Head of caudate nucleus (tissue), 42 donors: Measurements from ENCODE around the gene STAT5A.
A peak's percentile ranks its signal among the peaks of the same experiment; 100 is the strongest.
"Not testable (repeated sequence)": the region's sequence is repeated elsewhere in the genome, so short reads cannot be mapped to it uniquely, and the experiment has no call there.

Experiments
- DNase-seq, 42 donors: peaks; one replicate each; pipeline versions ENCODE4 v3.0.0 to v3.0.0-alpha.2; 2020 to 2021; ENCODE audit warnings: mixed read lengths in 7 of 42
- intact Hi-C: fragments of 100-400 bp; cut with DNase I; formaldehyde crosslinking; loops from one replicate; pipeline ENCODE4 v1.15.0; 2022

The STAT5A gene

GRCh38 chr17:42281571-42282096, 6.7 kb upstream of the STAT5A start:
- DNase-seq, result peak in 6 of 42 donors; percentile 8 to 35 (median 22)
- intact Hi-C loops, result no loop called here

- peak in 4 of 42 donors; percentile 2 to 30 (median 20) for DNase-seq
- intact Hi-C loops, result no loop called here
These were observed 5.7 kb upstream of the STAT5A start for GRCh38 chr17:42282478-42283080.

GRCh38 chr17:42283241-42284023, 4.9 kb upstream of the STAT5A start:
- DNase-seq, result peak in 3 of 42 donors; percentile 18 to 32 (median 23)
- intact Hi-C loops, result no loop called here

- DNase-seq, result peak in 3 of 42 donors; percentile 7 to 15 (median 9)
- intact Hi-C loops, result no loop called here
These were observed 4.3 kb upstream of the STAT5A start for GRCh38 chr17:42284024-42284369.

- DNase-seq, result peak in 4 of 42 donors; percentile 17 to 34 (median 31)
- intact Hi-C loops, result no loop called here
These were observed 3.7 kb upstream of the STAT5A start for GRCh38 chr17:42284566-42284965.

- intact Hi-C loops, result no loop called here
- peak in 3 of 42 donors; percentile 14 to 26 (median 25) for DNase-seq
These were observed 2.8 kb upstream of the STAT5A start for GRCh38 chr17:42285346-42286050.

- intact Hi-C loops, result no loop called here
- DNase-seq, result peak in 6 of 42 donors; percentile 10 to 35 (median 20)
These were observed 1.7 kb upstream of the STAT5A start for GRCh38 chr17:42286411-42287221.

GRCh38 chr17:42287305-42287976, 857 bp upstream of the STAT5A start:
- intact Hi-C loops, result no loop called here
- peak in 40 of 42 donors; percentile 33 to 87 (median 61) for DNase-seq

- intact Hi-C loops, result no loop called here
- peak in 8 of 42 donors; percentile 12 to 45 (median 35) for DNase-seq
These were observed 709 bp downstream of the STAT5A start for GRCh38 chr17:42288803-42289610.

- intact Hi-C loops, result no loop called here
- DNase-seq, result peak in 5 of 42 donors; percentile 5 to 46 (median 29)
These were observed 1.4 kb downstream of the STAT5A start for GRCh38 chr17:42289611-42290181.

GRCh38 chr17:42290577-42290976, 2.3 kb downstream of the STAT5A start:
- DNase-seq, result peak in 3 of 42 donors; percentile 1 to 23 (median 12)

GRCh38 chr17:42291129-42291528, 2.8 kb downstream of the STAT5A start:
- DNase-seq, result peak in 3 of 42 donors; percentile 5 to 25 (median 23)
- intact Hi-C loops, result no loop called here

More at GRCh38 chr17:42290577-42290976, 2.3 kb downstream of the STAT5A start:
- intact Hi-C loops, result no loop called here

- intact Hi-C loops, result no loop called here
- peak in 1 of 42 donors; percentile 17 for DNase-seq
These were observed 6.4 kb downstream of the STAT5A start for GRCh38 chr17:42294469-42295398.

- no peak for DNase-seq
- intact Hi-C loops, result no loop called here
These were observed 7.7 kb downstream of the STAT5A start for GRCh38 chr17:42296012-42296411.

GRCh38 chr17:42297775-42298174, 9.5 kb downstream of the STAT5A start:
- intact Hi-C loops, DNase-seq: not testable (repeated sequence)

GRCh38 chr17:42299361-42299760, 11.1 kb downstream of the STAT5A start:
- DNase-seq, intact Hi-C loops: not testable (repeated sequence)
